SH-SY5Y (cell line): ENCODE results near the gene TRPV5.

Experiments
- GATA2 ChIP-seq: IDR thresholded peaks from 2 replicates; pipeline ENCODE4 v1.6.1; 2011; ENCODE audit warnings: mild to moderate bottlenecking, low read depth, low read length
- GATA3 ChIP-seq: IDR thresholded peaks from 2 replicates; pipeline ENCODE4 v1.6.1; 2011; ENCODE audit warnings: low read depth, mild to moderate bottlenecking, low read length, moderate library complexity

- TF ChIP-seq GATA2 (no peak), GATA3 (no peak)
Measured at GRCh38 chr7:142919656-142920055, 13.9 kb downstream of the TRPV5 start.
